GM18909 (cell line): ENCODE measurements around the gene BDKRB2.

ENCODE experiments used
- ATAC-seq: cut with Tn5 transposase; IDR thresholded peaks from one replicate; pipeline ENCODE4 v1.9.1; 2021; ENCODE audit warnings: mild to moderate bottlenecking; ENCODE audit not compliant: unreplicated experiment, poor library complexity

Gene BDKRB2

DNA sequence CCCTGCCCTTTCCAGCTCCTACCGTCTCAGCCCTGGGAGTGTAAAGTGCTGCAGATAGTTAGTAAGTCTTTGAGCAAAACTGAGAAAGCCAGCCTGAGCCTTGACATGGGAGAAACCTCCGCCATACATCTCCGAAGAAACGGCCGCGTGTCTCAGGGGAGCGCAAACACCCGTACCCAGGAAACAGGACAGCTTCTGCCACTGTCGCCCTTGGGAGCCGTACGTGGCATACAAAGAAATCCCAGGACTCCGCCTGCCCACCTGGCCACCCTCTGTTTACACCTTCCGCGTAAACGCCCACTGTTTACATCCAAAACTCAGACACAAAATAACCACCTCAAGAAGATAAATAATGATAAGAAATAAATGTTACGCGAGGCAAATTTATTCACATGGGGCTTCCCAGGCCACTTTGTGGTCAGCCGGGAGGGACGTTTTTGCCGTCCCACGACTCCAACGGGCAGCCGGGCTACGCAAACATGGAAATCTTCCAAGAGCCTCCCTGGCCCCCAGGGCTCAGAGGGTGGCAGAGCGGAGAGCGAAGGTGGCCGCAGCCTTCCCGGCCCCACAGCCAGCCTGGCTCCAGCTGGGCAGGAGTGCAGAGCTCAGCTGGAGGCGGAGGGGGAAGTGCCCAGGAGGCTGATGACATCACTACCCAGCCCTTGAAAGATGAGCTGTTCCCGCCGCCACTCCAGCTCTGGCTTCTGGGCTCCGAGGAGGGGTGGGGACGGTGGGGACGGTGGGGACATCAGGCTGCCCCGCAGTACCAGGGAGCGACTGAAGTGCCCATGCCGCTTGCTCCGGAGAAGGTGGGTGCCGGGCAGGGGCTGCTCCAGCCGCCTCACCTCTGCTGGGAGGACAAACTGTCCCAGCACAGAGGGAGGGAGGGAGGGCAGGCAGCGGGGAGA is at the start of gene BDKRB2:
BDKRB2 (plus strand) TSS at position 689 of the 908 bp plus-strand sequence. CDS start 32,269 bp downstream, outside the sequence.
- no peak for ATAC-seq

DNA sequence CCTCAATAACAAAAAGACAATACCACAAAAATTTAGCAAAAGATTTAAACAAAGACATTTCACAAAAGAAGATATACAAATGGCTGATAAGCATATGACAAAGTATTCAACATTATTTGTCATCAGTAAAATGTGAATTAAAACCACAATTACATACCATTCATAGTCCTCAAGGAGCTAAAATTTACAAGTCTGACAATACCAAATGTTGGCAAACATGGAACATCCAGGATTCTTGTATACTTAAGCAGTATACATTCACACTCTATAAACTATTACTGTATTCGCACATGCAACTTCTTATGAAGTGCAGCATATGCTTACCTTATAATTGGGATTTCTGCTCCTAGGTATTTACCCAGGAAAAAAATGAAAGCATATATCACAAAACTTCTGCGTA is 49.7 kb upstream of the BDKRB2 start:
- ATAC-seq: no peak

DNA sequence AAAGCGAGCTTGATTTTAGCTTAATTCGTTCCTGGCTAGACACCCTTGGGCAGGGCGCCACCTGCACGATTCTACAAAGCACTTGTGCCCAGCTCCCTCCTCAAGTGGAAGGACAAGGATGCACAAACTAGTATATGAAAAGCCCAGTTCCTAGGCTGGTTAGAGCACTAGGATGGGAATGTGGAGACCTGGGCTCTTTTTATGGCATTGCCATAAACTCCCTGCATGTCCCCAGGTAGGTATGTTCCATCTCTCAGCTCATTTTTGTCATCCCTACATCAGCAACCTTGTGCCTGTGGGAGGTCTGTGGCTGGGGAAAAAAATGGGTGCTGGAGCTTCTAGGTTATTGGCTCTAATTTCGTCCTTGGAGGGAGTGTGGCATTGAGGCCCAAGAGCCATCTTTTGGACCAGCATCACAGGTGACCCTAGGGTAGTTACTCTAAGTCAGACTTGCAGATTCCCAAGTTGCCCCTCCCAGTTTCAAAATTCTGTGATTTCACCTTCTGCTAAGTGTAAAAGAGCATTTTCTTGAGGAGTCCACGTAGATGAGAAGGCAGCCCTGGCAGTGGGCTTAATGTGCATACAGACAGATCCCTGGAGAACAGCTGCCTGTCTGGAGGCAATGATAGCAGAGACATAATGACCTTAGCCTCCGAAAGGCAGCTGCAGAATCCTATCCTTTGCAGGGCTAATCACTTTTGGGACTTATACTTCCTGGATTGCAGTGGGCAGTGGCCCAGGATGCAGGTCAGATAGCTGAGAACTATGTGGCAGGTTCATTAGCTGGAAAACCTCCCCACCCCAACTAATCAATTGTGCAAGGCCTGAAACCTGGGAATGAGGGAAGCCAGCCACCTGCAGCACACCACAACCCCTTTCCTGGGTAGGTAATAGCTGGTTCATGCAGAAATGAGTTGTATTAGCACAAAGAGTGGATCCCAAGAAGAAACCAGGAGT is 47.6 kb upstream of the BDKRB2 start:
- ATAC-seq: no peak

DNA sequence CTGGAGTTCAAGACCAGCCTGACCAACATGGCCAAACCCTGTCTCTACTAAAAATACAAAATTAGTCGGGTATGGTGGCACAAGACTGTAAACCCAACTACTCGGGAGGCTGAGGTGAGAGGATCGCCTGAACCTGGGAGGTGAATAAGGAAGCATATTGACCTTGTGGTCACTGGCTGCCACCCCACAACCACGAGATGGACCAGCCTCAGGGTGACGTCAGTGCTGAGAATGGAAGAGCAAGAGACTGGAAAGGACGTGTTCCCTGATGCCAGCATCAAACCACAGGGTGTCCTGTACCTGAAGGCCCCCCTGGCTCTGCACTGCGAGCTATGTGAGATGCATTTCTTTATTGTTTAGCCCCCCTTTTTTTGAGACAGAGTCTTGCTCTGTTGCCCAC is 45.9 kb upstream of the BDKRB2 start:
- ATAC-seq: no peak

GRCh38 chr14:96160076-96160912 is 44.3 kb upstream of the BDKRB2 start:
- no peak for ATAC-seq

GRCh38 chr14:96160913-96161310 is 43.7 kb upstream of the BDKRB2 start:
- no peak for ATAC-seq

GRCh38 chr14:96161636-96162035 is 43.0 kb upstream of the BDKRB2 start:
- no peak for ATAC-seq

DNA sequence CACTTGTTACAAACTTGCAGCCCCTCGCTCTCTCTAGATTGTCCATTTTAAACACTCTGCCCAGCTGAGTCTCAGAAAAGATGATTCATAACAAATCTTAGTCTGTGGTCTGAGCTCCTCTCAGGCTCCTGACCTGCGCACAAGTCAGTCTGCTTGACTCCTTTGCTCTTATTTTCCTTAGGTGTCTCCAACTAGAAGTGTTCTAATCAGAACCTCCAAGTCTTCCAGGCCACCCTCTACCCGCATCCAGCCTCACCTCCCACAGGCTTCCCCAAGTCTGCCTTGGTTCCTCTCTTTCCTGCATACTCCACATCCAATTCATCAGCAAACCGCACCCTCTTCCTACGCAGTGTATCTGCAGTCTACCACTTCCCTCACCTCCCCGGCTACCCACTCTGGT is 42.4 kb upstream of the BDKRB2 start:
- ATAC-seq: no peak

- ATAC-seq: no peak
These were observed 41.9 kb upstream of the BDKRB2 start for GRCh38 chr14:96162741-96163140.

GRCh38 chr14:96164861-96165490 is 39.7 kb upstream of the BDKRB2 start:
- ATAC-seq: no peak

GRCh38 chr14:96165493-96166436 is 38.9 kb upstream of the BDKRB2 start:
- no peak for ATAC-seq

DNA sequence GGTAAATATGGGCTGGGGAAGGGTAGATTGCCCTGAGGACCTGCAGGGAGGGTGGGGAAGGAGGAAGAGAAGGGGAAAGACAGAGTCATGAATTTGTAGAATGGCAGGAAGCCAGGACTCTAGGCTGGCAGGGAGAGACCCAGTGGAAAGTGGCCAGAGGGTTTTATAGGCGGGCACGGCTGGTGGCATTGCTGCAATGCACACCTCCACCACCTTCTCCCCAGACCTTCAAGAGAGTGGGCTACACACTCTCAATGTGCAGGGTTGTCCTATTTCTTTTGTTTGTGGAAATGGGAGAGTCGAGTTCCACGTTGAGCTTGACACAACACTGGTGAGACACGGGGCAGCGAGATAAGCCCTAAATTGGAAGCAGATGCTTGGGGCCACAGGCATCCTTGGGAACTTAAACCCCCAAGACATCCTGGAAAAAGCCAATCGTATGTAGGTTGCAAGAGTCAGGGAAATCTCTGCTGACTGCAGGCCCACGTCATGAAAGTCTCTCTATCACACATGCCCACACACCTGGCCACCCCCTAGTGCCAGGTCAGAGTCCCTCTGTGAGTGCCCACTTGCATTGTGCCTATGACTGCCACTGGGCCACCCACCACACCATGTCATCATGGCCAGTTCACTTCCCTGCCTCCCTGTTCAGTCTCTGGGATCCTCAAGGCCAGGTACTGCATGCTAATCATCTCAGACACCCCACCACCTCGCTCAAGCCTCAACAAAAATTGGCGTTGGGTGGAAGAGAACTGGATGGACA is 38.0 kb upstream of the BDKRB2 start:
- ATAC-seq: no peak

DNA sequence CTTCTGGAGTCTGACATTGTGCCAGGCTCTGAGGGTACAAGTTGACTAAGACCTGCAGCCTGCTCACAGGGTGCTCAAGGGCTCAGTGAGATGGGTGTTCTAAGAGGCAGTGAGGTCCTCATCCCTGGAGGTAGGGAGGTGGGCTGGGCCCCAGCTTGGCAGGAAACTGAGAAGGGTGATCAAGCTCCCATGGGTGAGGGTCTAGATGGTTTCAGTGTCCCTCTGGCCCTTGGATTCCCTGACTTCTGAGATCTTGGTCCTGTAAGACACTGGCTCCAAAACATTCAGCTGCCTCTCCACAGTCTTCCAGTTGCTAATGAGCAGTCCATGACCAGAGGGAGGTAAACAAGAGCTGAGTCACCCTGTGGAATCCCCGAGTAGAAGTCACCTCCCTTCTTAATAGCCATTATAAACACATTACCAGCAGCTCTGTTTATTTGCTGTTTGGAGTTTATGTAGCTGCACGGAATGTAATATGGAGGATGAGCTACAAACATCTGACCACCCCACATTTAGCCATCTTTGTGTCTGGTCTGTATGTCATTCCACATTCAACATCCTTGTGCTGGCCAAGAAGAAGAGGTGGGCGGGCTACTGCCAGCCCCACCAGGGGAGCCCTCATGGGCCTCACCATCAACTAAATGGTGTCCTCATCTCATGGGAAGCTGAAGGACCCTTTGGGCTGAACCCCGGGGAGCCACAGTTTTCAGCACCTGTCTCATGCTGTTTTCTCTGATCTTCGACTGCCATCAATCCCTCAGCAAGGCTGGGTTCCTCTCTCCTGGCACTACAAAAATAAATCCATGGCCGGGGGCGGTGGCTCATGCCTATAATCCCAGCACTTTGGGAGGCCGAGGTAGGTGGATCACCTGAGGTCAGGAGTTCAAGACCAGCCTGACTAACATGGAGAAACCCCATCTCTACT is 37.2 kb upstream of the BDKRB2 start:
- ATAC-seq: no peak

GRCh38 chr14:96168581-96168980 is 36.1 kb upstream of the BDKRB2 start:
- no peak for ATAC-seq

- no peak for ATAC-seq
These were observed 33.6 kb upstream of the BDKRB2 start for GRCh38 chr14:96170961-96171592.
